Amniotic epithelial cell (primary cell): ENCODE measurements around the gene P4HB.

Experiments used
- DNase-seq: peaks from one replicate; pipeline ENCODE4 v3.0.0-alpha.2; 2010; ENCODE audit warnings: low read depth

P4HB gene

GRCh38 chr17:81859906-81860755 lies at the start of gene P4HB:
TSS of gene P4HB (minus strand) at chr17:81860535. CDS start at chr17:81860471, 64 bp downstream.
- no peak for DNase-seq

GRCh38 chr17:81909231-81909630 lies 48.9 kb upstream of the P4HB start:
- no peak for DNase-seq

DNA sequence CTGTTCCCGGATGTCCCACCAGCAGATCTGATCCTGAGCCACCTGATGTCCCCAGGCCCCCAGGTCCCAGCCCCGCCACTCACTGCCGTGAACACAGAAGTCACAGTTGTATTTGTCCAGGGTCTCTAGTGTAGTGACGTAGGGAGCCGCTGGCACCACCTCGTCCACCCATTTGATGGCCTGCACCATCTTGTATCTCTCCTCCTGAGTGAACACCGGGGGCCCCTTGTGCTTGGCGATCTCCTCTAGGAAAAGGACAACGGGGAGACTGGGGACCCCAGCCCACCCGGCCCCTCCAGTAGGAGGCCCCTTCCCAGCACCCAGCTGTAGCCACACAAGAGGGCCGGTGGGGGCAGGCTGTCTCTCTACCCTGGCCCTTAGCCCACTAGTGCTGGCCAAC lies 48.5 kb upstream of the P4HB start:
- no peak for DNase-seq

- no peak for DNase-seq
These were observed 47.1 kb upstream of the P4HB start for GRCh38 chr17:81907219-81908145.

DNA sequence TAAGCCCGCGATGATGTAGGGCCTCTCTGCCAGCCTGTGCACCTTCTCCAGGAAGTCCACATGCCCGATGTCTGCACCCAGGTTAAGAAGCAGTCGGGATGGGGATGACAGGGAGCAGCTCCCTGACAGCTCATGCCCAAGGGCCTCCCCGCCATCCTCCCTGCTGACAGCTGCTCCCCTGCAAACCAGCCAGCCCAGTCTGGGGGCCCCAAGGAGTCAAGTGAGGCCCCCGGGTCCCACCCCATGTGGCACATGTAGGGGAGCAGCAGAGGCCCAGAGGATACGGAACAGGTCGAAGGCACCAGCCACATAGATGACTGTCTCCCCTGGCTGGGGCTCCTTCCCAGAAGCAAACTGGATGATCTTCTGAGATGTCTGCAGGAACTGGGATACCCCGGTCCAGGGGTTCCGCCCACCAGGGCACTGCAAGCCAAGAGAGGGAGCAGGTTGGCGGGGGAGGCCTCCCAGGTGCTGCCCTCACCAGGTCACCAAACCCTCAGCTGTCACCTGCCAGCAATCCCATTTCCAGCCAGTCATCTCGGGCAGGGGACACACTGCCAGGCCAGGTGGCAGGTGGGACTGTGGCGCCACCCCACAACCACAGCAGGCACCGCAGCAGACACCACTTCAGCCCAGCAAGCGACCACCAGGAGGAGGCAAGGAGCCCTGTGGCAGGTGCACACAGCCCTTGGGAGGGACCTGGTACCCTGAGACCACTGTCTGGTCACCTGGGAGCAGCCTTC lies 46.3 kb upstream of the P4HB start:
- no peak for DNase-seq

- no peak for DNase-seq
These were observed 45.7 kb upstream of the P4HB start for GRCh38 chr17:81905993-81906392.

DNA sequence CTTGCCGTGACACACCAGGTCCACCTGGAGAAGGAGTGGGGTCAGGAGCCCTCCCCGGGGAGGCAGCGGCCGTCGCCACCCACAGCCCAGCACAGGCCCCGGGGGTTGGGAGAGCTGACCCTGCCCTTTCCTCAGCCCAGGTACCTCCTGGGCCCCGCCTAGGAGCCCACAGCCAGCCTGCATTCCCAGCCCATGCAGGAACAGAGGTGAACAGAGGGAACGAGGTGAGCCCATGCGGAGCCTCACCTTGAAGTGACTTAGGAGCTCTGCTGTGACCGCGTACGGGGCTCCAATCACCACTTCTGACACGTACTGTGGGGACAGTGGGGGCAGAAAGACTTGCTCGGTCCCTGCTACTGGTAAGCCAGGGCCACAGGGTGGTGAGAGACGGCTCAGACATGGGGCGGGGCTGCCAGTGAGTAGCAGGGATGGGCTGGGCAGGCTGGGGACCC lies 45.1 kb upstream of the P4HB start:
- DNase-seq = no peak

GRCh38 chr17:81904600-81905423 lies 44.5 kb upstream of the P4HB start:
- DNase-seq = no peak

DNA sequence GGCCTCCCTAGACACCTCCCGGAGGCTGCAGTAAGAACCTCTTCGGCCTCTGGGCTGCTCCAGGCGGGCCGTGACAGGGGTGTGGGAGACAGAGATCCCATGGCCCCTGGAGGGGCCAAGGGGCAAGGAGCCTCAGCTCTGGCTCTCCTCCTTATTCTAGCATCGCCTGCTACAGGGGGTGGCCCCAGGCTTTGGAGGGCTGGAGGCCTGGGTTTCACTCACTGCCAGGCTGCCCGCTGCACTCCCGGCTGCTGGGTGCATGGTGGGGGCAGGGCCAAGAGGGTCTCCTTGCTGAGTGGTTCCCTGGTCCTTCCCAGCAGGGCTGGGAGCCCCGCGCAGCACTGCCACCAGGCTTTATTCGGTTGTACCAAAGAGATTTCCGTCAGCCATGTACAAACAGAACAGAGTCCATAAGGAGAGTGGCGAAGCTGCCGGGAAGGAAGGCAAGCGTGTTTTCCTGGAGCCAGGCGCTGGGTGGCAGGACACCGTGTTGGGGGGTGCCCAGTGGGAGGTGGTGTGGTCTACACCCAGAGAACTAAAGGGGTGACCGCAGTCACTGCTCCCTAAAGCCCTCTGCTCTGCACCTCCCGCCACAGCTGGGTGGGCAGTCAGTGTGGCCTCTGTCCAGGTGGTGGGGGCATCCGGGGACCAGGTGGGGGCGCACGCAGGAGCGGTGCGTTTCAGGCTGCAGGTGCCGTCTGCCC lies 43.7 kb upstream of the P4HB start:
- DNase-seq = no peak

- DNase-seq = no peak
These were observed 43.1 kb upstream of the P4HB start for GRCh38 chr17:81903415-81903831.

- no peak for DNase-seq
These were observed 42.5 kb upstream of the P4HB start for GRCh38 chr17:81902653-81903414.

GRCh38 chr17:81902023-81902652 lies 41.8 kb upstream of the P4HB start, which contains the start of gene NPB:
TSS of gene NPB (plus strand) at chr17:81902238. CDS start at chr17:81902278, 40 bp downstream.
- no peak for DNase-seq

DNA sequence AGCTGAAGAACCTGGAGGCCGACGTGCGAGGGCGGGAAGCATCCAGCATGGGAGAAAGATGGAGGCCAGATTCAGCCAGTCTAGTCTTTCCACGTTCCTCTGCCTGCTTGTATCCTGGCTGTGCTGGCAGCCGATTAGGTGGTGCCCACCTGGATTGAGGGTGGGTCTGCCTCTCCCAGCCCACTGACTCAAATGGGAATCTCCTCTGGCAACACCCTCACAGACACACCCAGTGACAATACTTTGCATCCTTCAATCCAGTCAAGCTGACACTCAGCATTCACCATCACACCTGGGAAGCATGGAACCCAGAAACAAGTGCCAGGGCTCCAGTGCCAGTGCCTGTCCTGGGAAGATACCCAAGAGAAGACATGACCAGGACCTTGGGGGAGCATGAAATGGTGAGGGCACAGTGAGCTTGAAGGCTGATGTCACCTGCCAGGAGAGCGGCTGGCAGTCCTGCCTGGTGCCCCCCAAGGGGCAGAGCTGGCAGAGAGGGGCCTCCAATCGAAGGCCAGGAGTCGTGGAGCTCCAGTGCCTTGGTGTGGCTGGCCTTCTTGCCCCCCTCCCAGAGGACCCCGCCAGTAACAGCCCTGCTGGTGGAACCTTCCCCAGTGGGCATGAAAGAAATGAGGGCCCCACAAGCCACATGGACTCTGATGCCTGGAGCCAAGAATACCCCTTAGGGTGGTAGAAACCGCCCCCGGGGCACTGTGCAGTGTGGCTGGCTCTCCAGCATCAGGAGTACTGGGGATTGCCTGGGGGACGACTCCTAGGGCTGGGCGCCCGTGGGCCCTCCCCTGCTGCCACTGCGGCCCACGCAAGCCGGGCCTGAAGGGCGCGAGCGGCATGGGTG lies 41.1 kb upstream of the P4HB start:
- DNase-seq = no peak

GRCh38 chr17:81900181-81900820 lies 40.0 kb upstream of the P4HB start:
- no peak for DNase-seq

DNA sequence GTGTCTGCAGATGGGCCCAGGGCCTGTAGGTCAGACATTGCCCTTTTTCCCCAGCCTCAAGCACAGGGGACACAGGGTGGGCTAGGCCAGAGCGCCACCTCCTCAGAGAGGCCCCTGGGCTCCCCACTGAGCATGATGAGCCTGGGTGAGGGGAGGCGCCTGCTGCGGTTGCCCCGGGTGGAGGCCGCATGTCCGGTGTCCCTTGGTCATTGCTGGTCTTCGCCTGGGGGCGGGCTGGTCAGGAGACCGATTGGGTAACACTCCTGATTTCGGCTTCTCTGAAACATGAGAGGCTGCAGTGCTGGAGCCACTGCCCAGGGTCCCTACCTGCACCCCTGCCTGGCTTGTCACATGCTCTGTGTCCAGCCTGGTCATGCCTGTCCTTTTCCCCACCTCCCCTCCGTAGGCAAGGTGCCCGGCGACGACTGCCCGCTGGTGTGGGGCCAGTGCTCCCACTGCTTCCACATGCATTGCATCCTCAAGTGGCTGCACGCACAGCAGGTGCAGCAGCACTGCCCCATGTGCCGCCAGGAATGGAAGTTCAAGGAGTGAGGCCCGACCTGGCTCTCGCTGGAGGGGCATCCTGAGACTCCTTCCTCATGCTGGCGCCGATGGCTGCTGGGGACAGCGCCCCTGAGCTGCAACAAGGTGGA lies 39.3 kb upstream of the P4HB start:
- no peak for DNase-seq

DNA sequence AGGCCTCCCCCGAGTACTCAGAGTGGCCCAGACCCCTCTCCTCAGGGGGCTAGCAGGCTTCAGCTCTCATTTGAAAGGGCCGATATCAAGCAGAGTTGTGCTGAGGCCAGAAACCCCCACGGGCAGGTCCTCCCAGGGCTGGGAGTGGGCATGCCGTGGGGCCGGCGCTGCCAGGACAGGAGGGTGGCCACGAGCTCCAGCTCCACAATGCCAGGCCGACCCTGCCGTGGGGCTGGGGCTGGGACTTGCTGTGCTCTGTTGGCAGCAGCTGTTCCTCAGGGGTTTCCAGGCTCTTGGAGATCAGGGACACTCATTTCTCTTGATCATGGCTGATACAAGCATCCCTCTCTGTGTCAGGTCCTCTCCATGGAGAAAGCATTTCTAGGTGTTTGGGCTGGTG lies 38.5 kb upstream of the P4HB start:
- no peak for DNase-seq
